Embryonic facial prominence (tissue), 1 donor: ENCODE data around the gene ZNF296.
"Not testable (repeated sequence)": the region's sequence is repeated elsewhere in the genome, so short reads cannot be mapped to it uniquely, and the experiment has no call there.

Source experiments
- DNase-seq: peaks from one replicate; pipeline ENCODE4 v3.0.0-alpha.2; 2016; ENCODE audit errors: extremely low spot score

Gene ZNF296

GRCh38 chr19:45076029-45076850 lies at the start of gene ZNF296:
Gene ZNF296 (minus strand): TSS chr19:45076478. CDS start chr19:45076373, 105 bp downstream.
- DNase-seq: no peak

- no peak for DNase-seq
Measured at GRCh38 chr19:45125360-45125759, 49.1 kb upstream of the ZNF296 start.

GRCh38 chr19:45124021-45124420 lies 47.7 kb upstream of the ZNF296 start:
- no peak for DNase-seq

- peak; percentile 29 for DNase-seq
Measured at GRCh38 chr19:45123440-45123850, 47.2 kb upstream of the ZNF296 start.

- DNase-seq: no peak
Measured at GRCh38 chr19:45122832-45123231, 46.6 kb upstream of the ZNF296 start.

- no peak for DNase-seq
Measured at GRCh38 chr19:45121827-45122345, 45.6 kb upstream of the ZNF296 start.

GRCh38 chr19:45119582-45119981 lies 43.3 kb upstream of the ZNF296 start:
- DNase-seq: no peak

GRCh38 chr19:45118591-45119355 lies 42.5 kb upstream of the ZNF296 start:
- not testable (repeated sequence) for DNase-seq

GRCh38 chr19:45118106-45118505 lies 41.8 kb upstream of the ZNF296 start:
- DNase-seq: no peak

- no peak for DNase-seq
Measured at GRCh38 chr19:45117671-45118070, 41.4 kb upstream of the ZNF296 start.

GRCh38 chr19:45117167-45117594 lies 40.9 kb upstream of the ZNF296 start:
- no peak for DNase-seq

GRCh38 chr19:45115809-45116615 lies 39.7 kb upstream of the ZNF296 start:
- no peak for DNase-seq

- DNase-seq: no peak
Measured at GRCh38 chr19:45114116-45114515, 37.8 kb upstream of the ZNF296 start.

GRCh38 chr19:45113628-45114027 lies 37.4 kb upstream of the ZNF296 start:
- DNase-seq: no peak

GRCh38 chr19:45112111-45112827 lies 36.0 kb upstream of the ZNF296 start:
- no peak for DNase-seq

- no peak for DNase-seq
Measured at GRCh38 chr19:45110851-45111266, 34.6 kb upstream of the ZNF296 start.

- DNase-seq: no peak
Measured at GRCh38 chr19:45107621-45108150, 31.4 kb upstream of the ZNF296 start.

- not testable (repeated sequence) for DNase-seq
Measured at GRCh38 chr19:45106363-45106762, 30.1 kb upstream of the ZNF296 start.

- no peak for DNase-seq
Measured at GRCh38 chr19:45104658-45105349, 28.5 kb upstream of the ZNF296 start.
